Measurements from ENCODE around the gene CNTNAP4.

The CNTNAP4 gene

DNA sequence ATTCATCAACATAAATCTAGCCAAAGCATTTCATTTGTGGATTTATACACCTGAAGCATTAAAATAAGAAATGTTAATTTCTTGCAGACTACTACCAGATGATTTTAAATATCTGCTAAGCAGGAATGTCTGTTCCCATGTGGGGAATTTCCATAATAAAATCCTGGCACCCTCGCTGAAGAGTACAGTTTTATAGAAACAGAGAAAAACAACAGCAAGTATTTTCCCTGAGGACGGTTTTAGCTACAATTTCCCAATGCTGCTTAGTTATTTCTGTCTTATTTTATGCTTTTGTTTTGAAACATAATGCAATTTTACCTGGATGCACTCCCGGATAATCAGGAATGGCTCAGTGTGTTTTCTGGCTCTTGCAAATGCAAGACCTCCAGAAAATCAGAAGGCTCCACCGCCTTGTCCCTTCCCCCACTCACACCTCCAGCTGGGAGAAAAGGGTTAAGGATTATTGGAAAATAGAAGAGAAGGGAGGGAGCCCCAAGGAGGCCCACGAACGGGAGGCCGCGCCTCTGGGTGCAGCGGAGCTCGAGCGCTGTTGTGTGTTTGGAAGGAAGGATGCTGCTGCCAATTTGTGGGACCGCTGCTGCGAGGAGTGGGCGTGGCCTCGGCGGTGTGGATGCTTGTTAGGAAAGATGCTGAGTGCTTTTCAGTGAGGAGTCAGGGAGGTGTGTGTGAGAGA, at the start of gene CNTNAP4:
Gene CNTNAP4 (plus strand): TSS at position 657 of the 694 bp plus-strand sequence. CDS start 262 bp downstream, outside the sequence.
- DNase-seq: no peak

DNA sequence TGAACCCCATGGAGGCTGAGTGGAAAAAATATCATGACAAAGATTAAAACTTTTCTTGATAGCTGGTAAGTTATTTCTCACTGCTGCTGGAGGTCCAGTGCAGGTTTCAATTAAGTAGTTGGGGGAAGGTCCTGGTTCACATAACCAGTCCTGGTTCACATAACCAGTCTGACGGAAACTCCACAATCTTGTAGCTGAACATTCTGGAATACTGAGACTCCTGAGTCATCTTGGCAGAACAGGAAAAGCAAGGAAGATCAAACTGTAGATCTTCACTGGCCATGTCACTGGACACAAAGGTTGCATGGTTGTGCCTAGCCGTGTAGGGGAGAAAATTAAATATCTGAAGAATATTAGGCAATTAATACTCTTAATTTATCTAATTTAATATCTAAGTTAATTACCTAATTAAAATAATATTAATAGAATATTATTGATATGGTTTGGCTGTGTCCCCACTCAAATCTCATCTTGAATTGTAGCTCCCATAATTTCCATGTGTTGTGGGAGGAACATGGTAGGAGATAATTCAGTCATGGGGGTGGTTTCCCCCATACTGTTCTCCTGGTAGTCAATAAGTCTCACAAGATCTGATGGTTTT, 48.6 kb upstream of the CNTNAP4 start:
- DNase-seq: no peak

DNA sequence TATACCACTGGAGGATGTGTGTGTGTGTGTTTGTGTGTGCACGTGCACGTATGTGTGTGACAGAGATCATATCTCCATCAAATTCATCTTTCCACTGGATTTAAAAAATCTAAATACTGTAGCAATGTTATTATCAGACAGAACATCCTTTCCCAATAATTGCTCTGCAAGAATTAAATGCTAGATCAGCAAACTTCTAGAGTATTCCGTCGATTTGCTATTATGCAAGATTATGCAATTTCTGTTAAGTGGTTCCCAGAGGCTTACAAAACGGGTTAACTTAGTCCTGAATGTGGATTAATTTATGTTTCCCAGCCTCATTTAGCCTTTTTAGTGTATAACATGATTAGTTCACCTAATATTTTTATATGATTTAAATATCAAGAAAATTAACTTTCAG, 44.5 kb upstream of the CNTNAP4 start:
- no peak for DNase-seq

DNA sequence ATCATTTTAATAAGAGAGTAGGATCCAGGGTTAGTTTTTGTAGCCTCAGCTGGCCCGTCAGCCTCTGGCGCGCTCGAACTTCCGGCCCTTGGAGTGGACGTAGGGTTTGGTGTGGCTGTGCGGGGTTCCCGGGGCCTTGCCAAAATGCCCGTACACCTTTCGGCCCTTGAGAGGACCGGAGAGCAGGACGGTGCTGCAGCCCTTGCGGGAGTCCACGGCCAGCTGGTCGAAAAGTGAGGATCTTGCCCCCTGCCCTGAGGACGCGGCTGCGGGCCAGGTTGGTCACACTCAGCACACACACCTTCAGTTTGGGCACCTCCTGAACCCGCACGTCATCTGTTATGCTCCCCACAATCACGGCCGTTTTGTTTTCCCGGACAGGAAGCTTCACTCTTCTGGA, 42.2 kb upstream of the CNTNAP4 start:
- no peak for DNase-seq

DNA sequence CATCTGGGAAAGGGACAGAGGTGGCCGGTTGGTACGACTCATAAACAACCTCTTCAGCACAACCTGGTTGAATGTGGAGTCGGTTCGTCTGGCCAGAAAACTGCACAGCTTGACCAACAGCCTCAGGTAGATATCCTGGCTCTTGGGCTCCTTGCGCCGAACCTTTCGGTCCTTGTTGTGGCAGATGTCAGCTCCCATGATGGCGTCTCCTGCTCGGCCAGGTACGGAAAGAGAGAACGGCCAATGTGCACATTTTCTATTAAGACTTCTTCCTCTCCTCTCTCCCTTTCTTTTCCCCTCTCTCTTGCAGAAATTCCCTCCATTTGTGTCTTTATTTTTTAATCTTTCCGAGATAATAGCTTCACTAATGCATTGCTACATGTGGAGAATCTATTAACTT, 41.8 kb upstream of the CNTNAP4 start:
- DNase-seq: no peak

DNA sequence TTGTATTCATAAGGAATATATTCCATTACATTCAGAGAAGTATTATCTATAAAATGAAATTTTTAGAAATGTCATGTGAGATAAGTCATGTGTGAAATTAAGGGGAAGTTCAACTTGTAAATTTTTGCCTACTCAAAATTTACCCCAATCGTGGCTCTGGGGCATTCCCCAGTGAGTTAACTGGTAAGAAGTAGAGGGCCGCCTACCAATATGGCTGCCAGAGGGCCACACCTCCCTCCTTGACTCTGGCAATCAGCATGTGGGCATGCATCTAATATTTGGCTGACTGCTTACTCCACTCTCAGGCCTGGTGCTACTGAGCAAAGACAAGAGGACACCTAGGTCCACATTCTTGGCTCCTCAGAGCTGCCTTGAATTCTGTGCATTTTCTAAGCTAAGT, 39.7 kb upstream of the CNTNAP4 start:
- no peak for DNase-seq

DNA sequence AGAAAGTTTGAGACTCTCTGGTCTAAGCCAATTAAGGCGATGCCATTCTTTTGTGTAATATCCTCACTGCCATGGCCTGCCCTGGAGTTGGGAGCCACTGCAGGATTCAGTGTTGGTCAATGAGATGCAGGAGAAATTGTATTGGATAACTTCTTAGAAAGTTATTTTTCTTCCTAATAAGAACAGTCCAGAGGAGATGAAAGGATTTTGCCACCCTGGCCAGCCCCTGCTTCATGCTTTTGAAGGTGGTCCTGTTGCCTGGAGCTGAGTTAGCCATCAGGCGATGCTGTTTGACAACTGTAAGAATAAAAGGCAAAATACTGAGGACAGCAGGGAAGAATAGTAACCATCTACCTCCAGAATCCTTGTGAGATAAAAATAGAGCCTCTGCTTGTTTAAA, 35.4 kb upstream of the CNTNAP4 start:
- DNase-seq: no peak

DNA sequence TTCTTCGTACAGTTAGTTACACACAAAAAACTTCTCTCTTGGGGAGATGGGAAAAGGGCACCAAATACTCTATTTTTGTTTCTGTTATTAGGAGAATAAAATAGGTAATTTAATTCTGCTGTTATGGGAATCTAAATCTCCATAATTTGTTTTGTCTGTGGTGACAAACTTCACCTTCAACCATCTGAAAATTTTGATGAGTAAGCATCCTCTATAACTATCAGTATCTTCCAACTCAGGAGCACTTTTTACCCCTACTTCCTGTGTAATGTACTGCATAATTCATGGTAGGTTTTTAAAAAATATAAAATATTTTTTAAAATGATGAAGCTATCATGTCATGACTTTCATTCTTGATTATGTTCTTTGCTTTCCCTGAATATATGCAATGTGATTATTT, 33.6 kb upstream of the CNTNAP4 start:
- no peak for DNase-seq

DNA sequence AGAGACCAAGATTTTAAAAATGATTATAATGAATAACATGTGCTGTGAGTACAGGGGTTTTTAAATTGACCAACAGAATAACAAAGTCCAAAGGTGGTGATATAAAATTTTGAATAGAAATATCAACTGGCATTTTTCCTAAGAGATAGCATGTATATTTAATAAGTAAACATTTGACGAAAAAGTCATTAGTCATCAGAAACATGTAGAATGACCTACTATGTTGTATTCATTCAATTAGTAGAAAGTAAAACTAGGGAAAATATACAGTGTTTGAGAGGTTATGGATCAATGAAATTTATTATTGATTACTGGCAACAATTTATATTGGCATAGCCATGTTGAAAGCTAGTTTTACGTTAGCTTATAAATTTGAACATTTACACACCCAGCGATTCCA, 30.6 kb upstream of the CNTNAP4 start:
- no peak for DNase-seq

DNA sequence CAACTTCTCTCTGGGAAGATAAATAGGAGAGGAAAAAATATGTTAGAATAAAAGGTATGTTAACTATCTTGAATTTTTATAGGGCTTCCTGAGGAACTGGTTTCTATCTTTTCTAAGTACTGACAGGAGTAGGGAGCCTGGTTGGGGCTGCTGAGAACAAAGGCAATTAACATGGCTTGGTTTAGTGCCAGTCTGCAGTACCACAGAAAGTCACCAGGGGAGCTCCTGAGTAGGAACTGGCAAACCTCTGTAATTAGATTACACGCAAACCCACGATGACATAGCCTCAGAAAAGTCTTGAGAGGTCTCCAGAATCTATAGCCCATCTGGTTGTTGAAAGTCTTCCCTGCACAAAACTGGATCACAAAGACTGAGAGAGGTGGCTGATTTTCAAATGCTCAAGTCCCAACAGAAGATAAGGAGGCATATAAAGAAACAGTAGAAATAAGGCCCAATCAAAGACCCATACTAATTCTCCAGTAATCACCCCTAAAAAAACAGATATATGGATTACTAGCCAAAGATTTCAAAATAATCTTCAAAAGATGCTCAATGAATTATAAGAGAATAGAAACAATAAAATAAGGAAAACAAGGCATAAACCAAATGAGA, 11.7 kb upstream of the CNTNAP4 start:
- no peak for DNase-seq

DNA sequence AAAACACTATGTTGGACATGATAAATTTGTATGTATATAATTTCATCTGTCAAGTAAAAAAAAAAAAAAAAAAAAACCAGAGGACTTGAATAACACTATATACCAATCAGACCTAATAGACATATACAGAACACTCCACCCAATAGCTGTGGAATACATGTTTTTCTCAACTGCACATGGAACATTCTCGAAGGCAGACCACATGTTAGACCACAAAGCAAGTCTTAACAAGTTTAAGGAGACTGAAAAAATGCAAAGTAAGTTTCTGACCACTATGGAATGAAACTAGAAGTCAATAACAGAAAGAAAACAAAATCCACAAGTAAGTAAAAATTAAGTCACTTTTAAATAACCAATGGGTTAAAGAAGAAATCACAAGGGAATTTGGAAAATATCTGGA, 8.4 kb upstream of the CNTNAP4 start:
- no peak for DNase-seq

DNA sequence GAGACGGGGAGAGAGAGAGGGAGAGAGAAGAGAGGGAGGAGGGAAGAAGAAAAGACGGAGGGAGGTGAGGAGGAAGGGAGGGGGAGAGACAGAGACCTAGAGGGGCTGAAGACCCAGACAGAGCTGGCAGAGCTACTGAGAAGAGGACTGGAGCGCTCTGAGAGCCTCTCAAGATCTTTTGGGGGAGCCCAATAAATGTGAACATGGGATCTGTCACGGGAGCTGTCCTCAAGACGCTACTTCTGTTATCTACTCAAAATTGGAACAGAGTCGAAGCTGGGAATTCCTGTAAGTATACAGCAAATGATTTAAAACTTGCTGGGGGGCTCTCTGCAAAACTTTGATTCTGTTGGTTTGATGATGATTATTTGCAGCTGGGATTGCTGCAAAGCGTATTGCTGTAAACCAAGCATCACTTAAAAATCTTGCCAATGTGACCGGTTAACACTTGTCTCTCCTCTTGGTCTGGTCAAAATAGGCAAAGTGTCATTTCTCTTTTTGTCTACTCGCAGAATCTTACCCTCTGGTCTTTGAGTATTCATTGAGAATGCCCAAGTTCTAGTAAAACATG, 344 bp downstream of the CNTNAP4 start:
- no peak for DNase-seq

DNA sequence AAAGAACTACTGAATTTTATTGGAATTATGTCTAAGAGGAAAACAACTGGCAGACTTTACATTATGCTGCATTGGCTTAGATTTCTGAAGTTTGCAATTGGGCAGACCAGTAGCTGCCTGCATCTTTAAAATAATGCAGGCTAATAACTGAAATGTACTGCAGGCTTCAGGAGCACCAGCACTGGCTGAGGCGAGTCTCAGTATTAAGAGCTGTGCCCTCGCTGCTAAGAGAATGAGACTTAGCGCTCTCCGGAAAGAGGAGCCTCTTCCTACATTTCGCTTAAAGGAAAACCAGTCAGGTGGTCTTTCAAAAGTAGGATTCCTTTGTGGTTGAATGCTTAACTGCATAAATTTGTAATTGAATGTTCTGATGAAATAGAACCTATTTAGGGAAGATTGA, 885 bp downstream of the CNTNAP4 start:
- no peak for DNase-seq

DNA sequence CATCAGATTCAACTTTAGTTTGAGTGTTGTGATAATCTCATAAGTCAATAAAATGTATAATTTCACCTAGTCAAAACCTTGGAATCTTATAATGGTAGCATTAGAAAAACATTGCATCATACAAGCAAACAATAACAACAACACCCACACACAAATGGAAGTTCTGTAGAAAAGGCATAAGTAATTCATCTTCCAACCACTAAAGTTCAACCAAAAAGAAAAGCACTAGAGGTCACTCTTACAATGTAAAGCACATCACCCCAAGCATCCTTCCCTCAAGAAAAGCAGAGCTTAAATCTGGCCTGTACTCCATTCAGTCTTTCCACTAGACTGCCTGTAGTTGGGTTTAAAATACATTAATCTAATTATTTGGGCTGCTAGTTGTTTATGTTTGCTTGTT, 1.8 kb downstream of the CNTNAP4 start:
- DNase-seq: no peak

DNA sequence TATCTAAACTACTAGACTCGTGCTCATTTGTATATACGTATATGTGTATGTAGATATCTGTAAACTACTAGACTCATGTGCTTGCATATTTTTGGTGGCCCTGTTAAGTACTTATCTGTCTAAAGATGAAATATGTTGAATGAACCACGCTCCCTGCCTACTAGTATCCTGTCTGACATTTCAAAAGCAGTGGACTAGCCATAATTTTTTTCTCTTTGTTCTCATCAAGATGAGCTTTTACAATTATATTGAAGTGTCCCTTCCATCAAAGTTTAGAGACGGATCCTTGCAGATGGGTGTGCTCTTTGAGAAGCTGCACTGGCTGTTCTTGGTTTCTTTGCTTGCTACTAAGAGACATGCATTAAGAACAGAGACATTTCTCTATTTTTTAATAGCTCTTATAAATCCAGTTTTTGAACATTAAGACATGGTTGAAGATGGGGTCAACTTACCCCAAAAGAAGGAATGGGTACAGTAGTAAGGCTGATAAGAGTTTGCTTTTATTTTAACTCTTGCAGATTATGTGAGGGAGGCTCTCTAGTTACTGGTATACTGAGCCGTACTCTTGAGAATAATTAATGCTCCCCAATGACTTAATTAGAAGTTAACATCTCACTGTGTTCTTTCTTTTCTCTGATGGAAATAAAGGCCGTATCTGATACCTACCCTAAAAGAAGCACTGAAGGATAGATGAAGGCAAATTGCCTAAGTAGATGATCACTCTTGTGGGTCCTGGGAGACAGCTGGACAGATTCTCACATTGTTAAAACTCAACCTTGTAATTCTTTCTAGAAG, 3.4 kb downstream of the CNTNAP4 start:
- no peak for DNase-seq

DNA sequence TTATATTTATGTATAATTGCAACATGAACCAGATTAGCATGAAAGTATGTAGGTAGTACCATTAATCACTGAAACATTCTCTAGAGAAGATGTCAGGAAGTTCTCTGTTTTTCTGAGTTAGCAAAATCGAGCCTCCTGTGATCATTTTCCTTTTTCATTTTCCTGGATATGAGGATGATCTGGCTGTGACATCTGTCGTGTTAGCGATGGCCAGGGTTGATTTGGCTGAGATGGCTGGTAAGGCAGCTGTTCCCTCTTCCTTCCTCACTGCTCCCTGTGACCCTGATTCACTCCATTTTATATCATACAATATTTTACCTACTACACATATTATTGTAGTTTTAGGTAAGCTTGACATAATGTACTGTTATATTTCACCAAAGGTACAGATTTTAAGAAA, 10.3 kb downstream of the CNTNAP4 start:
- no peak for DNase-seq

DNA sequence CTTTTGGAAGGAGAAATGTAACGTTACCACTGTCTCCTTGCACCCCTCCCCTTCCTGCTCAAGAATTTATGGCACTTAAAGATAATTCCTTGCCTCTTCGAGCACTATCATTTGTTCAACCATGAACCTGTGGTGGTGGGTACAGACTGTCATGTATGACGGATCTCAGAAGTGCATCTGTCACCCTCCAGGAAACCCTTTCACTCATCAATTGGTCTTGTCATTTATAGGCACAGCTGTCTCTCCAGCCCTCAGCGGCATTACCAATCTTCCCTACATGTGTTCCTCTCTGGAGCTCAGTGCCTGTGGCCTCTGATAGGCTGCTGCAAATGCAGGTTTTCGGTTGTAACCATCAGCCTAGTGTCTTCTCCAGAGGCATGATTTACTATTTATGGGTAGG, 15.0 kb downstream of the CNTNAP4 start:
- DNase-seq: no peak

DNA sequence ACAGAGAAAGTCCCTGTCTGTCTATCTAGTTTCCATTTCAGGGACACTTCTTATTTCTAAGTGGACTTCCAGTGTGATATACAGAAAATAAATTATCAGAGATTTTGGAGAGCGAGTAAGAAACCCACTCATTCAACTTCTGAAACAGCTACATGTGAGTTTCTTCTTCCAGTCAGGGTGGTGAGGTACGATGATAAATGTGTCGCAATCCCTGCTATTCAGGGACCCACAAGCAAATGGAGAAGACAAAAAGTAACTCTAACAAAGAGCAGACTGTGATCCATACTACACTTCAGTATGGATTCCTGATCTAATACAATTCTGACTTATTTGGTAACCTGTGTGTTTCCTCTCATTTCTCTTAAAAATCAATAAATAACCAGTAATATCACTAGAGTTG, 16.8 kb downstream of the CNTNAP4 start:
- no peak for DNase-seq

DNA sequence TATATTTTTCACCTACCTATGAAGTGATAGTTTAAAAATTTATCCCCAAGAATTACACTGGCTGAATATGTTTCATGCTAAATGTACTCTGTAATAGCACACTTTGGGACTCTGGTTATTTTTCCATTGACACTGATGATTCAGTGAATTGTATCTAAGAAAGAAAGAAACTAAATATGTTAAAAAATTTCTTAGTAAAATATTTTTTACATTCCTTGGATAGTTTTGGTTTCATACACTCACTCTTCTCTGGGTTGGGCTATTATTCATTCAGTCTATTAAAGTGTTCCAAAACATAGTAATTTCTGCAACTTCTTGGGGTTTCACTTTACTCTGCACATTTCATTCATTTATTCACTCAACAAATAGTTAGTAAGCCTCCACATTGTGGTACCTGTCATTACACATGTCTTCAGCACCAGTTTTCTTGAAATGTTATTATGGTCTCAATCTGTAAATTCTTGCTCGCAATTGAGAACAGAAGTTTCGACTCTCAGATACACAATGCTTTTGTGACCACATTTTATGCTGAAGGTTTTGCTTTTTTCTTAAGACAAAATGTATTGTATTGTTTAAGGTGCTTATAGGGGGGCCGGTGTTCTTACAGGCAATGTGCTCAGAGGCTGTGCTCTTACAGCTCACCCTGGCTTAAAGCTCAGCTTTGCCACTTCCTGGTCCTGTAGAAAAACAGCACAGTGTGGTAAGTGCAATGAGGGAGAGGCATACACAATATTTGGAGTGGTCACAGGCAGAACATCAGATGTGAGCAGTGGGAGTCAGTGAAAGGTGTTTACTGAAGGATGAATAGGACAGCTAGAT, 17.4 kb downstream of the CNTNAP4 start:
- DNase-seq: no peak

DNA sequence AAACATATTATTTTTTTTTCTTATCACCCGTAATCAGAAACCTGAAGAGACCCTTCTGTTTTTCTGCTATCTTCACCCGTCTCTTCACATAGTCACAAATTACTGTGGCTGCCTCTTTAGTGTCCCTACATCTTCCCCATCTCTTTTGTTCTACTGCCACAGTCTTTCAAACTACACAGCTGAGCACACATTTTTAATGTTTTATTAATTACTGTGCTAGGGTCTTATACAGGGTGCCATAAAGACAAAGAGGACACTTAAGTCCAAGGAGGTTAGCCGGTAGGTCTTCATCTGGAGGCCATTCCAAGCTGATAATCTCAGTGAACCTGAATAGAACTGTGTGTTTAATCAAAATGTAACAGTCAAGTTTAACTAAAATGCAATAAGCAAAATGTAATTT, 20.7 kb downstream of the CNTNAP4 start:
- DNase-seq: no peak

DNA sequence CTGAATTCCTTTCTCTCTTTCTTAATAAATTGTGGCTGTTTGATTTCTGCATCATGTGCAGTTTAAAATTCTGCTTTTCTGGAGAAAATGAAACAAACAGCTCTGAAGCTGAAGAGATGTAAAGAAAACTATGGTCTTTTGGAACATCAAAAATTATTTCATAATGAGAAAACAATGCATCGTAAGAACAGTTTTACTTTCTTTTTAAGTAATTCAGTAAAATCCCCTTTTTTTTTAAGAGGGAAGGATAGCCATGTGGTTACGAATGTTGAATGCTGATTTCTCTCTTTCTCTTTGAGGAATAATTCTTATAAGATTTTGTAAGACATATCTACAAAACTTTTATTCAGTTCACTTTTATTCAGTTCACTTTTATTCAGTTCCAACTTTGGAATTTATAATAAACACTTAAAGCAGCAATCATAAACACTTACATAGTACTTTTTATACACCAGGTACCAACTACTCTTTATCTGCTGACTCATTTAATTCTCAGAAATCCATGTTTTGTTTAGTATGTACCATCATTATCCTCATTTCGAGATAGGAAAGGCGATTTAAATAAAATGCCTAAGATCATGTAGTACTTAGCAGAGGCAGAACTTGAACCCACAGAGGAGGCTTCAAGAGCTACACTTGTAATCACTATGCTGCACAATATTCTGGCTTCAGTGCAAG, 26.6 kb downstream of the CNTNAP4 start:
- no peak for DNase-seq

All from 8988T (cell line).